Measurements from ENCODE around the gene TTN. TPM values are rescaled to one million over a fixed set of nuclear protein-coding genes. Genes with fewer than 3 reads are reported as not detected.
A peak's percentile ranks its signal among the peaks of the same experiment; 100 is the strongest.

The TTN gene
- total and polyA plus RNA-seq, 2 of the 8 experiments (the other 6 are each of a cell fraction or from before 2014, with no cell fraction given), result 0.30 to 9.7 TPM

- 48% methylated on average over 8 of the region's 8 CpGs; no CpG with 5 or more reads in 1 of the 2 experiments for WGBS, 2 experiments (ENCODE audit: extremely low coverage in 1 of 2, insufficient coverage in 1 of 2, insufficient read length in 1 of 2, insufficient replicate concordance in 2 of 2, low coverage in 1 of 2, low lambda C conversion rate in 2 of 2, missing lambda C conversion rate in 1 of 2)
- CTCF ChIA-PET (ENCODE audit: partially characterized antibody), result interaction anchor here (1.1 to 2.6 kb wide), 9 partner anchors 8 to 79 kb away, joined by 3 to 14 read pairs (median 5); no protein-coding TSS in a partner anchor
- TF ChIP-seq RBBP5 (IDR thresholded peaks at IDR 0.05; ENCODE audit: borderline replicate concordance, low read depth, low read length), result no peak
- no peak for TF ChIP-seq CHD2 (IDR thresholded peaks at IDR 0.05; ENCODE audit: low read length)
- no peak for TF ChIP-seq KDM5A (IDR thresholded peaks at IDR 0.05; ENCODE audit: low read length)
- TF ChIP-seq SIN3A (conservative IDR thresholded peaks at IDR 0.05 in 1 of 2, IDR thresholded peaks at IDR 0.05 in 1 of 2; ENCODE audit: low read depth in 1 of 2, low read length in 2 of 2), result no peak
- TF ChIP-seq MAX (IDR thresholded peaks at IDR 0.05), result no peak
- no peak for TF ChIP-seq NRF1 (IDR thresholded peaks at IDR 0.05; ENCODE audit: low read depth, low read length)
- TF ChIP-seq NANOG (IDR thresholded peaks at IDR 0.05; ENCODE audit: insufficient read depth, low read depth, low read length, poor library complexity, severe bottlenecking), result no peak
- no peak for TF ChIP-seq ATF2 (IDR thresholded peaks at IDR 0.05; ENCODE audit: low read length)
- TF ChIP-seq RNF2 (IDR thresholded peaks at IDR 0.05; ENCODE audit: borderline replicate concordance, low read depth, low read length, missing control alignments, poor library complexity, severe bottlenecking), result no peak
- no peak for TF ChIP-seq POLR2A (IDR thresholded peaks at IDR 0.05; ENCODE audit: control extremely low read depth in 1 of 2, low read depth in 2 of 2, low read length in 2 of 2)
Measured at GRCh38 chr2:178523596-178524134, 283.6 kb downstream of the TTN start.

More at GRCh38 chr2:178523596-178524134, 283.6 kb downstream of the TTN start:
- Histone ChIP-seq H2BK120ac (replicated peaks; ENCODE audit: low read depth, low read length) (no peak overlapping the region), H3K9ac (replicated peaks in 1 of 4; ENCODE audit: extremely low read depth in 1 of 4, low read depth in 3 of 4, low read length in 3 of 4) (peak overlapping the region; percentile 39 to 86 (median 78)), H3K27me3 (replicated peaks in 1 of 4; ENCODE audit: control insufficient read depth in 3 of 4, extremely low read depth in 1 of 4, insufficient read depth in 3 of 4, low read length in 3 of 4) (no peaks in the 10 kb centered on the region), H4K20me1 (replicated peaks in 1 of 2; ENCODE audit: control insufficient read depth in 1 of 2, insufficient read depth in 2 of 2, low read length in 2 of 2) (peaks cover 0 to 8% of the 10 kb centered on the region in 2 experiments), H3K4ac (replicated peaks; ENCODE audit: insufficient read length, low read depth, low read length) (no peak overlapping the region), H3K9me3 (ENCODE audit: insufficient read depth in 2 of 2, low read depth in 1 of 2, low read length in 1 of 2) (no peaks in the 10 kb centered on the region), H2AK5ac (ENCODE audit: low read depth, low read length) (0 out of 2 replicates have a peak overlapping the region, but pooled peaks have one; percentile 32), H3K27ac (ENCODE audit: low read depth, low read length) (peak overlapping the region; percentile 59; the same call in 1 of the 2 replicates), H3K4me2 (ENCODE audit: insufficient read depth in 1 of 2, low read depth in 2 of 2, low read length in 2 of 2) (peak overlapping the region; percentile 87 to 88), H3K23me2 (ENCODE audit: low read depth, low read length) (peaks cover 7% of the 10 kb centered on the region), H2BK12ac (ENCODE audit: low read depth, low read length) (no peak overlapping the region), H2AFZ (ENCODE audit: low read length) (peak overlapping the region; percentile 93; the same call in 1 of the 2 replicates), H4K8ac (ENCODE audit: extremely low read depth, insufficient read depth, low read length) (no peak overlapping the region), H4K5ac (ENCODE audit: insufficient read length, low read depth, low read length) (no peak overlapping the region), H2BK5ac (ENCODE audit: low read depth, low read length) (peak overlapping the region; percentile 84), H3K4me1 (replicated peaks in 1 of 4; ENCODE audit: control insufficient read depth in 3 of 4, insufficient read depth in 4 of 4, low read length in 3 of 4) (no peaks in the 10 kb centered on the region), H2BK20ac (ENCODE audit: low read length) (no peak overlapping the region), H3K4me3 (ENCODE audit: extremely low read depth in 1 of 4, insufficient read depth in 2 of 4, low read depth in 3 of 4, low read length in 4 of 4) (peak overlapping the region; percentile 84 to 90 (median 86)), H3K79me1 (ENCODE audit: low read depth, low read length) (peaks cover 9% of the 10 kb centered on the region), H3K23ac (ENCODE audit: insufficient read length) (no peak overlapping the region), H3K14ac (ENCODE audit: insufficient read length) (no peak overlapping the region), H4K91ac (replicated peaks; ENCODE audit: insufficient read length, low read length) (no peak overlapping the region), H2BK15ac (ENCODE audit: low read length) (no peak overlapping the region), H3K56ac (replicated peaks; ENCODE audit: insufficient read length, low read depth, low read length) (no peak overlapping the region), H3K79me2 (ENCODE audit: control insufficient read depth in 1 of 2, insufficient read depth in 2 of 2, low read length in 2 of 2) (peaks cover 5 to 45% of the 10 kb centered on the region in 2 experiments; a peak in 3 of 4 replicates), H3K18ac (ENCODE audit: extremely low read depth, low read length) (peak overlapping the region; percentile 91; the same call in 1 of the 2 replicates), H3K36me3 (ENCODE audit: control insufficient read depth in 2 of 4, insufficient read depth in 4 of 4, low read length in 3 of 4) (0 out of 8 replicates have a peak, but pooled peaks cover 0 to 2% (median 0%) of the 10 kb centered on the region in 4 experiments)
- POLR2A ChIA-PET (ENCODE audit: partially characterized antibody), result interaction anchor here (0.9 to 1.0 kb wide), 2 partner anchors 9 to 71 kb away, joined by 3 read pairs; no protein-coding TSS in a partner anchor
- DNase-seq (ENCODE audit: low read depth in 1 of 2, low spot score in 2 of 2), result peak in 1 of 2 experiments; percentile 46
- FAIRE-seq, result no peak

All from H1 (cell line).